ENCODE data around the gene PRF1.

PRF1 gene

GRCh38 chr10:70575874-70576802 is 26.4 kb downstream of the PRF1 start:
- DNase-seq: peak; percentile 57 to 73

GRCh38 chr10:70575486-70575873 is 27.1 kb downstream of the PRF1 start:
- no peak for DNase-seq

- no peak for DNase-seq
Measured at GRCh38 chr10:70573599-70574506, 28.7 kb downstream of the PRF1 start.

GRCh38 chr10:70571636-70572439 is 30.7 kb downstream of the PRF1 start:
- no peak for DNase-seq

GRCh38 chr10:70571236-70571635 is 31.3 kb downstream of the PRF1 start:
- DNase-seq: no peak

- no peak for DNase-seq
Measured at GRCh38 chr10:70568781-70569495, 33.6 kb downstream of the PRF1 start.

GRCh38 chr10:70568113-70568512 is 34.4 kb downstream of the PRF1 start:
- DNase-seq: no peak

- DNase-seq: no peak
Measured at GRCh38 chr10:70567603-70568002, 34.9 kb downstream of the PRF1 start.

- no peak for DNase-seq
Measured at GRCh38 chr10:70566515-70567290, 35.8 kb downstream of the PRF1 start.

- DNase-seq: no peak
Measured at GRCh38 chr10:70565556-70566514, 36.7 kb downstream of the PRF1 start.

GRCh38 chr10:70564901-70565351 is 37.6 kb downstream of the PRF1 start:
- no peak for DNase-seq

GRCh38 chr10:70564113-70564725 is 38.3 kb downstream of the PRF1 start:
- DNase-seq: no peak

- DNase-seq: no peak
Measured at GRCh38 chr10:70563230-70563629, 39.3 kb downstream of the PRF1 start.

- no peak for DNase-seq
Measured at GRCh38 chr10:70562036-70562755, 40.3 kb downstream of the PRF1 start.

- DNase-seq: no peak
Measured at GRCh38 chr10:70561558-70561957, 41.0 kb downstream of the PRF1 start.

GRCh38 chr10:70561070-70561469 is 41.5 kb downstream of the PRF1 start:
- peak; percentile 78 for DNase-seq

GRCh38 chr10:70560511-70560941 is 42.0 kb downstream of the PRF1 start:
- no peak for DNase-seq

- no peak for DNase-seq
Measured at GRCh38 chr10:70559861-70560260, 42.7 kb downstream of the PRF1 start.
